Smooth muscle cell of the brain vasculature (primary cell): ENCODE data around the gene SEC22A.

Experiments
- DNase-seq: peaks from one replicate; pipeline ENCODE4 v3.0.0-alpha.2; 2012; ENCODE audit warnings: low read depth, low spot score

Gene SEC22A

GRCh38 chr3:123287051-123287961 lies 85.6 kb downstream of the SEC22A start:
- DNase-seq: no peak

GRCh38 chr3:123287962-123288302 lies 86.2 kb downstream of the SEC22A start:
- no peak for DNase-seq

GRCh38 chr3:123289391-123290106 lies 87.8 kb downstream of the SEC22A start:
- no peak for DNase-seq

GRCh38 chr3:123290107-123290930 lies 88.6 kb downstream of the SEC22A start:
- no peak for DNase-seq

- DNase-seq: no peak
These were observed 89.2 kb downstream of the SEC22A start for GRCh38 chr3:123290962-123291361.

- DNase-seq: no peak
These were observed 89.7 kb downstream of the SEC22A start for GRCh38 chr3:123291404-123291803.

GRCh38 chr3:123292321-123293310 lies 90.9 kb downstream of the SEC22A start:
- no peak for DNase-seq

- DNase-seq: no peak
These were observed 92.7 kb downstream of the SEC22A start for GRCh38 chr3:123294296-123294938.

- DNase-seq: no peak
These were observed 93.6 kb downstream of the SEC22A start for GRCh38 chr3:123295171-123295900.

- DNase-seq: no peak
These were observed 94.1 kb downstream of the SEC22A start for GRCh38 chr3:123295901-123296250.

GRCh38 chr3:123296261-123296660 lies 94.5 kb downstream of the SEC22A start:
- DNase-seq: no peak

GRCh38 chr3:123296836-123297626 lies 95.3 kb downstream of the SEC22A start:
- no peak for DNase-seq

GRCh38 chr3:123297627-123297899 lies 95.8 kb downstream of the SEC22A start:
- no peak for DNase-seq

GRCh38 chr3:123298903-123299302 lies 97.2 kb downstream of the SEC22A start:
- DNase-seq: no peak

GRCh38 chr3:123299581-123299980 lies 97.8 kb downstream of the SEC22A start:
- no peak for DNase-seq

GRCh38 chr3:123300056-123300455 lies 98.3 kb downstream of the SEC22A start:
- DNase-seq: no peak

- DNase-seq: no peak
These were observed 98.8 kb downstream of the SEC22A start for GRCh38 chr3:123300583-123300982.

GRCh38 chr3:123301331-123302184 lies 99.8 kb downstream of the SEC22A start:
- no peak for DNase-seq
